ENCODE data around the gene DNAJC11. TPM values are rescaled to one million over a fixed set of nuclear protein-coding genes. Genes with fewer than 3 reads are reported as not detected.

Gene DNAJC11
- total RNA-seq, 1 experiment from 2014 or later: 48.2 TPM

DNA sequence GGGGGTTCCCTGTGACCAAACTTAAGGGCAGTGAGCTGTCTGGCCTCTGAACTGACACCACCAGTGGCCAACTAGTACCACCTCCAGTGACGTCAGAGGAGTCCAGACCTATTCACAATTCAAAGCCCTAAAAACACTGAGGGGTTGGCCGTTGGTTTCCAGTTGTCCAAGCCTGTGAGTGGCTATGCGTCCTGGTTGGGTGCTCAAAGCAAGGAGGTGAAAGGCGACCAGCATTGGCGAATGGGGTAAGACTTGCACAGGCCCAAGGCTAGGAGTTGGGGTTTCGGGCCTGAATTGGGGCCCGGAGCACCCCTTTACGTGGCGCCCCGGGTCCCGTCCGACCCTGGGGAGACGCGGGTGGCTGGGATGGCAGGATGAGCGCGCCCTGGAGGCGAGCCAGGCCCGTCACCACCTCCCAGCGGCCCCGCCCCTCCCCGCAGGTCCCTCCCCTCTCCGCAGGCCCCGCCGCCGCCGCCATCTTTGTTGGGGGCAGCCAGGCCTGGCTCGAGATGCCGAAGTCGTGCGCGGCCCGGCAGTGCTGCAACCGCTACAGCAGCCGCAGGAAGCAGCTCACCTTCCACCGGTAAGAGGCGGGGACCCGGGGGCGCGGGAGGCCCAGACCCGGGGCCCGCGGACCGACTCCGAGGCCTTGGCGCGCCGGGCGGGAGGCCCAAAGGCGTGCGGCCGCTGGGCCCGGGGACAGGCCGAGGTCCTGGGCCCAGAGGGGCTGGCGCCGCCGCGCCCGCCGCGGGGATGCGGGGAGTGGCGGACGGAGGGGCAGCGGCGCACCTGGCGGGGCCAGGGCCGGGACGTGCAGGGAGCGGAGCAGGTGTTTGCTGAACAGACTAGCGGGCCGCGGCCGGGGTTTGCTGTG, 76.7 kb downstream of the DNAJC11 start, which contains the start of gene THAP3:
TSS of gene THAP3 (plus strand) at position 159 of the 874 bp plus-strand sequence. CDS start at position 510, 351 bp downstream.
- peak; percentile 87 for DNase-seq (ENCODE audit: low spot score)

DNA sequence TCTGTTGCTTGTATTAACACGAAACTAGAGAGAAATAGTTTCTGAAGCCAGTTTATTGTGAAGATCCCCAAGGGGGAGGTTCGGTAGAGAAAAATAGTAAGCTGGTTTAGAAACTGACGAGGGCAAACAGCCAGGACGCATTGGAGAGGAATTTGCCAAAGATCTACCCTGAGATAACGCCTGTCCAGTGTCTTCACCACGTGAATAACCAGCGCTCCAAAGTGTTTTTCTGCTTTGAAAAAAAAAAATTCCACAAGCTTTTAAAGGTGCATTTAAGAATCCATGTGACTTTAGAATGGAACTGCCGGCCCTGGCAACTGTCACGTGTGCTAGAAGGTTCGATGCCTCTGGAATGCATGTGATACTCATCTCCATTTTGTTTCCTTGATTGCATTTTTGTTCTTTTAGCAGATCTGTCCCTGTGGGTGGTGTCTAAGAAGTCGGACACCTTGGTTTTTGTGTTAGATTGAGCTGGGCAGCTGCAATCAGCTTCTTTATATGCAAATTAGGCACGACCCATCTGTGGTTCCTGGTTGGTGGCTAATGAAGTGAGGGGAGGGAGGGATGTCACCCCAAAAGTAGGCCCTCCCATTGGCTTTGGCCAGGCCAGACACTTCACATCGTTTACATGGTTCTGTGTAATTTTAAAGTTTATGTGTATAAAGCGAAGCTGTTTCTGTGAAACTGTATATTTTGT, 78.2 kb downstream of the DNAJC11 start:
- DNase-seq (ENCODE audit: low spot score): no peak

DNA sequence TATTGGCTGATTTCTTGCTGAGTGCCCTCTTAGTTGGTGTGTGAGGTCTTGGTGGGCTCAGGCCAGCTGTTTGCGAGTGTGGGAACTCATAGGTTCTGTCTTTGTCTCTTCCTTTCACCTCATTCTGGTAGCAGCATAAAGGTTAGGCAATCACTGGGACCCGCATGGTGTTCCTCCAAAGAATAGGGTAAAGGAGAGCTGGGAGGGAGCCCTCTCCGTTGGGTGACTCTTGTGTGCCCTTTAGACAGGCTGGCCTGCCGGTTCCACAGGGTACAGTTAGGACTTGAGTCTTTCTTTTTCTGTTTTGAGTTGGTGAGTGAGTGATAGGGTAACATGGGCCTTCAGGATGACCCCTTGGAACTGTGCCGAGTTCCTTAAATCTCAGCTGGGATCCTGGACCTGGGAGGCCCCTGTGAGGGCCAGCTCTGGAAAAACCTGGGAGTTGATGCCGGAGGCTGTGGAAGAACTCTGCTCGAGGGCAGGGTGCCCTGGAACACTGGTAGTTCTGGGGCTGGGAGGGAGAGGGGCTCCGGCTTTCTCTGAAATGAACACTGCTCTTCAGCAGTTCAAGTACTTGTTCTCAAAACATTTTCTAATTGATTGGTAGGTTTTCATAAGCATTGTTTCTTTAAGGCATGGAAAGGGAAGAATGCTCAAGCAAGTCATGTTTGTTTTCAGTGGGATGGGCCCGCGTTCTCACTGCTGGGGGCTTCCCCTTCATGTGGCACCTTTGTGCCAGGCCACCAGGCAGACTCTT, 79.0 kb downstream of the DNAJC11 start:
- DNase-seq (ENCODE audit: low spot score): no peak

DNA sequence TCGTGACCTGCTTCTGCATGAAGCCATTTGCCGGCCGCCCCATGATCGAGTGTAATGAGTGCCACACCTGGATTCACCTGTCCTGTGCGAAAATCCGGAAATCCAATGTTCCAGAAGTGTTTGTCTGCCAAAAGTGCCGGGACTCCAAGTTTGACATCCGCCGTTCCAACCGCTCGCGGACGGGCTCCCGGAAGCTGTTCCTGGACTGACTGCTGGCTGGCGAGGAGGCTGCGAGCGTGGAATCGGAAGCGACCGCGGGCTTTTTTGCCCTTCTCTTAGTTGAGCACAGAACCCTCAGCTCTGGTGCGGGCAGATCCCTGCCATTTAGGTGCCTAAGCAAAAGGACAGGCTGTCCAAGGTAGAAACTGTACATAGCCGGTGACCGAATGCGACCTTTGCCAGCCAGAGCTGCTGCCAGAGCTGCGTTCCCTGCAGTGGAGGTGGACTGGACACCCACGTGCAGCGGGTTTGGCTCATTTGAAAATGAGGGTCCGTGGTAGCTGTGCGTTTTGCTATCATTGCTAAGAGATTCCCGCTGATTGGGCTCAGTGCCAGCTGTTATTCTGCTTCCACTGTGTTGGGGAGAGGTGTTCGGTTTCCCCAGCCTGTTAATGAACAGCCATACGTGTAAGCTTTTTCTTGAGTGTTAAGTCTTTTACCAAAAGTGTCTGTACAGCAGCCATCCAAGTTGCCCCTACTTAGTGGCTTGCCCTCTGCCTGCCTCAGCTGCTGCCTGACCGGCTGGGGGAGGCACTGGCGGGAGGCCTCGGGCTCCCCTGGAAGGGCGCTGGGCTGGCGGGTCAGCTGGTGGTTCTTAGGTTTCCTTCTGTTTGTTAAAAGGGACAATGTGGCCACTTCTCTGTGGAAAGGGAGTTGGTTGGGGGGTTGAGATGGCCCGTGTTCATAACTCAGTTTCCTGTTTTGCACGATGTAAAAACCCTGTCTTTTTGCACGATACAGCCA, 79.9 kb downstream of the DNAJC11 start:
- DNase-seq (ENCODE audit: low spot score): no peak

DNA sequence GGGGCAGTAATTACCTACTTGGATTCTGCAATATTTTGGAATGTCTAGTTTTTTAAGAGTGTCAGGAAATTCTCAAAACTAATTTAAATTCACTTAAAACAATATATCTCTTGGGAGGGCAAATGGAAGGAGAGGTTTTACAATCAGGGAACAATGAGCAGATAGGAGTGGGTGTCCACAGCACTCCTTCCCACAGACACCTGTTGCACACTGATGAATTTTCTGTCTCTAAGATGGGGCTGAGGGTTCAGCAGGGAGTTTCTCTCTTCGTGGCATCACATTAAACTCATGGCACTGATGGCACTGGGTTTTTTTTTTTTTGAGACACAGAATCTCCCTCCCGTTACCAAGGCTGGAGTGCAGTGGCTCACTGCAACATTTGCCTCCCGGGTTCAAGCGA, 82.6 kb downstream of the DNAJC11 start:
- DNase-seq (ENCODE audit: low spot score): no peak

DNA sequence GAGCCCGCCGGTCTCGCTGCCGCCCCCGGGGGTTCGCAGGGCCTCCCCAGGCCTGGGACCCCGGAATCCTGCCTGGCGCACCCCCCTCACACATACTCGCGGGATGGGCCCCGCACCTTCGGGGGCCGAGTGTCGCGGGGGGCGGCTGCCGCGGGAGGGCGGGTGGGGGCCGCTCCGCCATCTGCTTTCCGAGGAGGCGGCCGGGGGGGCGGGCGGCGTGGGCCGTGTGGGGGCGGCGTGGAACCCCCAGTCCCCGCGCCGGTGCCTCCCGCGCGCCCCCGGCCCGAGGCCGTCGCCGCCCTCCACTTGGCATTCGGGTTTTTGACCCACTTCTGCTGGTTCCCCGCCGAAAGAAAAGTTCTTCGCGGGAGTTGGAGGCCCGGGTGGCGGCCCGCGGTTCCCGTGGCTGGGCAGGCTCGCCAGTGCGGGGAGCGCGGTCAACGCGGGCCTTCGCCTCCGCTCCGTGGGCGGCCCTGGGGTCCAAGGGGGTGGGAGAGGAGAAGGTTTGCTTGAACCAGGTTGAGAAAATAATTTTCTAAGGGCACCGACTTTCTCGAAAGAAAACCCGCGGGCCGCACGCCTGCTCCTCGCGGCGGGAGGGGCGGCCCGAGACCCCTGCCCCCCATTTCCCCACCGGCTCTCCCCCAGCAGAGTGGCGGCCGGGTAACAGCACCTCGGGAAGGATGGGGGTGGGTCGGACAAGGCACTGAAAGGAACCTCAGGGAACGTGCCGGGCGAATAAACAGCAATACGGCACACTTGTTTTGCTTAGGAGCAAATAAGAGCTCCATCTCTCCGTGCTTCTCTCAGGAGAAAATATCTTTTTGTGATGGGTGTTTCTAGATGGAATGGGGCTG, 86.5 kb downstream of the DNAJC11 start:
- no peak for DNase-seq (ENCODE audit: low spot score)

- no peak for DNase-seq (ENCODE audit: low spot score)
Measured at GRCh38 chr1:6614019-6614928, 87.3 kb downstream of the DNAJC11 start.

DNA sequence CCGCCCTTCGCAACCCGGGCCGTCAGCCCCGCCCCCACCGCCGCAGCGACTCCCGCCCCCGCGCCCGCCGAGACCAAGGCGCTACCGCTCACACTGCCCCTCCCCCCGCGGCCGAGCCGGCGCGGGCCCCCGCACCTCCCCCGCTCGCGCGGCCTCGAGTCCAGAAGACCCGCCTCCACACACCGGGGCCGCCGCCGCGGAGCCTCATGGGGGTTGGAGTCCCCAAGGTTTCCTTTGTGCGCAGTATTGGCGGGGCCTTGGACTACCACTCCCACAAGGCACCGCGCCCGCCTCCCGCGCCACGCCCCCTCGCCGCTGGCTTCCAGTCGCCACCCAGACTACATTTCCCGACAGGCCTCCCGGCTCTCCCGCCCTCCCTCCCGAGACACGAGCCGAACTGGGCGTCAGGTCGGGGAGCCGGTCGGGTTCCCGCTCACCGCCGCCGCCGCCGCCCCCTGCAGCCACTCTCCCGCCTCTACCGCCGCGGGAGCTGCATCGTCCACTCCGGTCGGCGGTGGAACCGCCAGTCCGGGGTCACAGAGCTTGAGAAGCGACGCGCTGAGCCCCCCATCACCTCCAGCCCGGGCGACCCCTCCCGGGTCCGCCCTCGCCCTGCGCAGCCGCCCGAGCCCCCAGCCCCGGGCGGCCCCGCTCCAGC, 88.1 kb downstream of the DNAJC11 start, which contains the start of gene PHF13:
TSS of gene PHF13 (plus strand) at position 371 of the 658 bp plus-strand sequence. CDS start 336 bp downstream, outside the sequence.
- peak; percentile 99 for DNase-seq (ENCODE audit: low spot score)

DNA sequence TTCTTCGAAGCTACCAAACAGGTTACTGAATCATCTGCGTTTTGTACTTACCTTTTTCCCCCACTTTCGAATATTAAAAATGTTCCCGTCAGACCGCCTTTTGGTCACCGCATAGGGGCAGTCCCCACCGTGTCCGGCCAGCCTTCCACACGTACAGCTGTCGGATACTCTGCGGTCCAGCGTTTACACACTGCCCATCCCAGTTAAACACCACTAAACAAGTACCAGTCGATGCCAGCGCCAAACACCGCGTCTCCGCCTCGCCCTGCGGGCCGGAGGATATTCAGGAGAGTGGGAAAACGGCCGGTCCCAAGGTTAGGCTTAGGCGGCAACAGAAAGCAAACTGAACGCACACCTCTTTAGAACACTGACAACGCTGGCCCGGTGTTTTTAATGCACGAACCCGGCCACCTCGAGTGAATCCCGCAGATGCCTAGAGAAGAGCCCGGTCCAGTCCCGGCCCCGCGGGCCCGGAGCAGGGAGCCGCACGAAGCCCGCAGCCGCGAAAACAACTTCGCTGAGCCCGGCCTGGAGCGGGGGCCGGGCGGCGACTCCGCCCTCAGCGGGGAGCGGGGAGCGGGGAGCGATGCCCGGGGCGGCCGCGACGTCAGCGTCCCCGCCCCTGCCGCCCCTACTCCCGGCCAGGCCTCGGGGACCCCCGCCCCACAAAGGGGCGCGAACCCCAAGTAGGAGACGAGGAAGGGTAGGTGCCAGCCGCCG, 88.8 kb downstream of the DNAJC11 start:
- DNase-seq (ENCODE audit: low spot score): peak; percentile 71

GRCh38 chr1:6603915-6604558, 97.6 kb downstream of the DNAJC11 start:
- DNase-seq (ENCODE audit: low spot score): peak; percentile 69

DNA sequence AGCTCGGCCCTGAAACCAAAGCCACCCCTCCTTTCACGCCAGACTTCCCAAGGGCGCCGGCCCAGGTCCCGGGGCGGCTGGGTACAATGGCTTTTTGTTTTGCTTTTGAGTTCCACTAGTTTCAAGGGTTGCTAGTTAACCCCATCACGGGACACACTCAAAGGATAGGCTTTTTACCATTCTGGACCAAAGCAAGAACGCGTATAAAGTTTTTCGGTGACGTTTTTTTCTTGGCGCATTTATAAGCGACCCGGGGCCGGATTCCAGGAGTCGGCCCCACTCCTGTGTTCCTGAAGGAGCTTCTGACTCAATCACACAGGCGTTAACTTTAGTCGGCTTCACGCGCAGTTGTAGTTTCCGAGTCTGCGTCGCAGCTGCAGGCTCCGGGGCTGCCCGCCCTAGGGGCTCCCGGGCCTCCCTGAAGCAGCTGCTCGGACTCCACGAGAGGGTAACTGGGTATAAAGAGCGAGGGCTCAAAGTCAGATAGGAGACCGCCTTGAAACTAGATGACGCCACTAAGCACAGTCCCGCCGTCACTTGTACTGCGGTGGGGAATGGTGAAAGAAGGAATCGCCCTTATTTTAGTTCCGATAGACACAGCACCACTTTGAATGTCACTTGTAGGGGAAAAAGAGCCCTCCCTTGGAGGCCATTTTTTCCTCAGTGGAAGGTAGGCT, 98.2 kb downstream of the DNAJC11 start:
- DNase-seq (ENCODE audit: low spot score): peak; percentile 75

GRCh38 chr1:6602669-6603237, 98.9 kb downstream of the DNAJC11 start, which contains the start of gene KLHL21:
TSS of gene KLHL21 (minus strand) at chr1:6602869. CDS start at chr1:6602817, 52 bp downstream.
- DNase-seq (ENCODE audit: low spot score): peak; percentile 91

- peak; percentile 58 for DNase-seq (ENCODE audit: low spot score)
Measured at GRCh38 chr1:6601923-6602668, 99.5 kb downstream of the DNAJC11 start.

DNA sequence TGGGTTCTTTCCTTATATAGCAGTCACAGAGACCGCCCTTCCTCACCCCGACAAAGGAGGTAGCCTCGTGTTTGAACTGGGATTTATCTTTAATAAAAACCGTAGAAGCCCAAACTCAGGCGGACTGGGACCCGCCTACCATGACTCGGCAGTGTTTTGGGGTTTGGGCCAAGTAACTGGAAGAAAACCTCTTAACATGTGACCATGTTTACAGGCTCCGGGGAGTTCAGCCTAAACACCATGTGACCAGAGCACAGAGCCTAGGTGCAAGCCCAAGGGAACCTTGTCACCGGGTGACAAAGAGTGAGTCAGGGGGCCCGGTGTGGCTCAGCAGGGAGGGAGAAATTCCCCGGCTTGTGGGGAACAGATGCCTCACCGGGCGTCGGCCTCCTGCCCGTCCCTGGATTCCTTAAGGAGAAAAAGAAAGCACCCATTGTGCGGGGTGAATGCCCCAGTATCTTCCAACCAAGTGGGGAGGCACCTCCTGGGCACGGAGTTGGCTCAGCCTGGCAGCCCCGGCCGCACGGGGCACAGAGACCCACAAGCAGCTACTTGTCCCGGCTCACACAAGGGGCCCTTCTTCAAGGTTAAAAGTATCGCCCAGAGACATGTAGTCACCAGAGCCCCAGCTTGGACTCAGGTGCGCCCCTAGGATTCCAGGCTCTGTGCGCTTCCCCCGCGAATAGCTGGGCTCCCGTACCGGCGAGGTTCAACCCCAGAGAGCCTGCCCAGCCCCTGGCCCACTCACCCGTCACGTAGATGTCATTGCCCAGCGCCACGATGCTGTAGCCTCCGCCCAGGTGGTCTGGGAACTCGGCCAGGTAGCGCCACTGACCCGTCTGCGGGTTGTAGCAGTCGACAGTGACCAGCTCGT, 100.3 kb downstream of the DNAJC11 start:
- DNase-seq (ENCODE audit: low spot score): peak; percentile 75
